K562 (cell line): Measurements from ENCODE around the gene CDCA5. TPM values are rescaled to one million over a fixed set of nuclear protein-coding genes. Genes with fewer than 3 reads are reported as not detected.

Experiments used
- ATAC-seq: fragments of 200-7000 bp; cut with Tn5 transposase; 3 replicates; pipeline ENCODE4 v1.9.1; 2020; ENCODE audit warnings: moderate library complexity
- BruUV-seq: library from RNA; stranded (reverse); fragments of 400-500 nt; replicated peaks from 2 replicates; lab custom pipeline; 2021; lab: Mats Ljungman, UMichigan
- CTCF ChIA-PET: fragments of 300-600 bp; formaldehyde crosslinking; extraction: SDS; loops from one replicate; lab custom pipeline; 2021; ENCODE audit warnings: low intra/inter-chr PET ratio; lab: Yijun Ruan, JAX
- POLR2A ChIA-PET: fragments of 300-600, 350-650 bp; sonication (Branson Sonifier 250); formaldehyde crosslinking; extraction: SDS; loops from one replicate; lab custom pipeline; 2021; ENCODE audit warnings: antibody characterized with exemption, inconsistent platforms; lab: Yijun Ruan, JAX
- DNase-seq, 4 experiments: peaks; one replicate each; pipeline versions ENCODE4 v3.0.0 to v3.0.0-alpha.2; 2011 to 2018; ENCODE audit warnings: low spot score in 3 of 4, mixed read lengths in 3 of 4; ENCODE audit errors: extremely low read depth in 1 of 4
- FAIRE-seq: peaks from 2 replicates; lab custom pipeline; 2011; peaks lifted over from hg19 to GRCh38; lab: Jason Lieb, UNC
- H2AFZ ChIP-seq: 2 replicates; pipeline ENCODE4 v1.6.0; 2011; ENCODE audit warnings: low read depth, low read length, control low read depth, inconsistent platforms
- H3K27ac ChIP-seq: fragments of 200-600 bp; 3 replicates; pipeline ENCODE4 v1.8.0; 2011; ENCODE audit warnings: low read depth, mild to moderate bottlenecking, control low read depth, inconsistent platforms, low read length, moderate library complexity, mixed read lengths; ENCODE audit errors: extremely low read depth
- H3K27me3 ChIP-seq, 2 experiments: fragments of 300-600 bp in 1 of 2; 2 replicates in 1 of 2; 3 replicates in 1 of 2; pipeline versions ENCODE4 v1.6.0 to v1.8.0; 2011; ENCODE audit warnings: inconsistent platforms in 2 of 2, low read length in 2 of 2, mild to moderate bottlenecking in 1 of 2, mixed read lengths in 1 of 2, moderate library complexity in 1 of 2; ENCODE audit not compliant: control insufficient read depth in 2 of 2, insufficient read depth in 2 of 2
- H3K36me3 ChIP-seq: fragments of 300-600 bp; 3 replicates; pipeline ENCODE4 v1.8.0; 2011; ENCODE audit warnings: mild to moderate bottlenecking, low read length, inconsistent platforms; ENCODE audit not compliant: control insufficient read depth, insufficient read depth
- H3K4me1 ChIP-seq, 2 experiments: fragments of 200-600 bp in 1 of 2; replicated peaks in 1 of 2; 2 replicates in 1 of 2; 3 replicates in 1 of 2; pipeline versions ENCODE4 v1.5.1 to v1.8.0; 2011; ENCODE audit warnings: inconsistent platforms in 2 of 2, low read length in 2 of 2, mild to moderate bottlenecking in 1 of 2, mixed read lengths in 1 of 2, moderate library complexity in 1 of 2; ENCODE audit not compliant: control insufficient read depth in 2 of 2, insufficient read depth in 2 of 2
- H3K4me2 ChIP-seq: 2 replicates; pipeline ENCODE4 v1.6.1; 2011; ENCODE audit warnings: low read length, control low read depth, inconsistent platforms, mixed read lengths; ENCODE audit not compliant: insufficient read depth
- H3K4me3 ChIP-seq: fragments of 200-600 bp; sonication (generic), shearing (Covaris generic); 2 replicates; pipeline ENCODE4 v1.5.1; 2016; ENCODE audit warnings: control low read depth, inconsistent platforms
- H3K79me2 ChIP-seq: fragments of 200-600 bp; 3 replicates; pipeline ENCODE4 v1.8.0; 2011; ENCODE audit warnings: low read length, inconsistent platforms; ENCODE audit not compliant: control insufficient read depth, insufficient read depth
- H3K9ac ChIP-seq, 2 experiments: 2 replicates each; pipeline versions ENCODE4 v1.6.0 to v1.6.1; 2011; ENCODE audit warnings: low read depth in 2 of 2, low read length in 2 of 2, control low read depth in 1 of 2, inconsistent platforms in 1 of 2, mild to moderate bottlenecking in 1 of 2, mixed read lengths in 1 of 2; ENCODE audit not compliant: insufficient read depth in 1 of 2
- H3K9me1 ChIP-seq: one replicate; pipeline ENCODE4 v1.6.0; 2011; ENCODE audit warnings: inconsistent platforms, mild to moderate bottlenecking, low read length, moderate library complexity; ENCODE audit not compliant: control insufficient read depth, insufficient read depth
- H3K9me3 ChIP-seq: replicated peaks from 2 replicates; pipeline ENCODE4 v1.5.1; 2011; ENCODE audit warnings: low read depth, low read length, inconsistent platforms; ENCODE audit not compliant: control insufficient read depth, insufficient read depth
- H4K20me1 ChIP-seq: replicated peaks from 2 replicates; pipeline ENCODE4 v1.6.1; 2011; ENCODE audit warnings: low read length, inconsistent platforms, mixed read lengths; ENCODE audit not compliant: control insufficient read depth, insufficient read depth
- KDM5B ChIP-seq: fragments of 200-600 bp; sonication (generic); IDR thresholded peaks from 2 replicates; pipeline ENCODE4 v1.6.1; 2012; ENCODE audit warnings: low read depth, mild to moderate bottlenecking, moderate library complexity, low read length, control low read depth, inconsistent platforms; ENCODE audit not compliant: insufficient replicate concordance
- POLR2A ChIP-seq: fragments of 450-650 bp; conservative IDR thresholded peaks from 2 replicates; pipeline ENCODE4 v1.6.1; 2016
- POLR2AphosphoS5 ChIP-seq: IDR thresholded peaks from 2 replicates; pipeline ENCODE4 v1.6.1; 2011; ENCODE audit warnings: mild to moderate bottlenecking, low read depth, low read length, moderate library complexity; ENCODE audit not compliant: control insufficient read depth, insufficient read depth
- POLR2G ChIP-seq: fragments of 200-400 bp; formaldehyde crosslinking; IDR thresholded peaks from 2 replicates; pipeline ENCODE4 v1.6.1; 2017; ENCODE audit warnings: low read depth, mild to moderate bottlenecking, antibody characterized with exemption, low read length, moderate library complexity
- POU5F1 ChIP-seq: fragments of 150-350 bp; IDR thresholded peaks from 2 replicates; pipeline ENCODE4 v1.6.1; 2014; ENCODE audit warnings: borderline replicate concordance, low read length, low read depth, mild to moderate bottlenecking; ENCODE audit not compliant: partially characterized antibody
- WGBS: fragments of 100-300 bp; shearing (Covaris generic); methylation state at CpG from one replicate; pipeline ENCODE4 v1.1.6; 2016; ENCODE audit warnings: low coverage, mixed read lengths; ENCODE audit not compliant: insufficient coverage; ENCODE audit errors: missing lambda C conversion rate; 5-methylcytosine and 5-hydroxymethylcytosine counted together
- in situ Hi-C: fragments of 300-500 bp; cut with MboI; formaldehyde crosslinking; loops from 4 replicates; pipeline ENCODE4 v1.15.0; 2018; ENCODE audit warnings: inconsistent platforms, mixed read lengths
- intact Hi-C: fragments of 100-400 bp; cut with micrococcal nuclease; formaldehyde crosslinking; loops from 2 replicates; pipeline ENCODE4 v1.14.2; 2022
- polyA plus RNA-seq, 8 experiments: library from polyadenylated mRNA; depleted of rRNA in 4 of 8; stranded (reverse) in 5 of 8; unstranded in 3 of 8; fragments of >200 nt; fragmentation: Nextera tagmentation in 2 of 8; fragmentation: Illumina TruSeq in 1 of 8; extraction: Ambion mirVana in 2 of 8; extraction: Trizol in 1 of 8; gene quantifications; 2 replicates each; pipeline versions ENCODE4 v1.2.1 to v1.2.3, GENCODE V29; 2011 to 2014; ENCODE audit warnings: inconsistent platforms in 1 of 8, missing spikeins in 1 of 8
- total RNA-seq, 7 experiments: library from RNA; depleted of rRNA in 6 of 7; stranded (reverse); fragments of >200 nt in 6 of 7; fragmentation: Illumina TruSeq in 2 of 7; extraction: Trizol in 2 of 7; gene quantifications; 2 replicates each; pipeline versions ENCODE4 v1.2.1 to v1.2.3, GENCODE V29; 2011 to 2021; ENCODE audit warnings: low replicate concordance in 1 of 7

CDCA5 gene
- total and polyA plus RNA-seq, 9 of the 15 experiments (the other 6 are each of a cell fraction or from before 2014, with no cell fraction given), result 18.9 to 94.3 (median 64.6) TPM

GRCh38 chr11:65115361-65116082 lies 31.7 kb upstream of the CDCA5 start:
- peak overlapping the region; percentile 95 for H3K4me3 ChIP-seq
- peak; percentile 52 for TF ChIP-seq POLR2A
- TF ChIP-seq POLR2AphosphoS5, result 0 out of 2 replicates have a peak, but pooled peaks have one; percentile 16
- TF ChIP-seq POU5F1, result no peak
- TF ChIP-seq KDM5B, result peak; percentile 10
- peak; percentile 73 for TF ChIP-seq POLR2G
- no peak overlapping the region for H2AFZ ChIP-seq
- ChIA-PET CTCF (no interaction called here), POLR2A (interaction anchor here (0.6 to 9.5 kb wide), 11 partner anchors 17 to 337 kb away, joined by 3 to 182 read pairs (median 3); partner anchors contain the start of genes BATF2, SF1, SPDYC and SYVN1)
- ATAC-seq, result no peak
- intact Hi-C loops (loop anchor here (10.0 kb wide), 2 partner anchors 199 to 231 kb away; partner anchors contain the start of gene CDC42EP2), in situ Hi-C loops (no loop called here)
- H3K27ac ChIP-seq, result no peak overlapping the region
- WGBS, result 90% methylated on average over 20 of the region's 21 CpGs
- peaks cover 48% of the 10 kb centered on the region for H3K36me3 ChIP-seq
- H3K9ac ChIP-seq, result peak overlapping the region in 1 of 2 experiments; percentile 98; a peak in 2 of 4 replicates
- no peak for FAIRE-seq
- BruUV-seq, result no TSS peak
- peak overlapping the region; percentile 95; the same call in 1 of the 2 replicates for H3K4me2 ChIP-seq
- no peaks in the 10 kb centered on the region for H3K27me3 ChIP-seq
- peaks cover 35 to 61% of the 10 kb centered on the region in 2 experiments for H3K4me1 ChIP-seq
- H3K79me2 ChIP-seq, result peaks cover 37% of the 10 kb centered on the region
- no peaks in the 10 kb centered on the region for H3K9me3 ChIP-seq
- H3K9me1 ChIP-seq, result no peaks in the 10 kb centered on the region
- no peaks in the 10 kb centered on the region for H4K20me1 ChIP-seq
- DNase-seq, result no peak
